K562 (cell line): ENCODE results near the gene VPS26A. TPM values are rescaled to one million over a fixed set of nuclear protein-coding genes. Genes with fewer than 3 reads are reported as not detected.

Experiments
- BMI1 ChIP-seq: fragments of 150-350 bp; IDR thresholded peaks from 2 replicates; pipeline ENCODE4 v1.6.1; 2014; ENCODE audit warnings: low read length
- BRF1 ChIP-seq: IDR thresholded peaks from 3 replicates; pipeline ENCODE4 v1.6.1; 2011; ENCODE audit warnings: borderline replicate concordance, mild to moderate bottlenecking; ENCODE audit not compliant: insufficient read length; ENCODE audit errors: extremely low read depth
- DEAF1 ChIP-seq: fragments of 450-650 bp; formaldehyde crosslinking; IDR thresholded peaks from 2 replicates; pipeline ENCODE4 v1.4.0; 2020; ENCODE audit warnings: mild to moderate bottlenecking, moderate library complexity
- E2F6 ChIP-seq, 2 experiments: IDR thresholded peaks; 2 replicates each; pipeline ENCODE4 v1.6.1; 2011; ENCODE audit warnings: borderline replicate concordance in 1 of 2, control low read depth in 1 of 2, low read depth in 1 of 2, low read length in 1 of 2, mild to moderate bottlenecking in 1 of 2, mixed read lengths in 1 of 2, moderate library complexity in 1 of 2; ENCODE audit not compliant: insufficient read depth in 1 of 2, insufficient read length in 1 of 2, poor library complexity in 1 of 2, severe bottlenecking in 1 of 2; ENCODE audit errors: extremely low read depth in 1 of 2
- FOXP4 ChIP-seq: sonication (generic); formaldehyde crosslinking; IDR thresholded peaks from 2 replicates; pipeline ENCODE4 v1.8.0; 2022; ENCODE audit warnings: mild to moderate bottlenecking, missing genetic modification reagents, borderline replicate concordance
- HES1 ChIP-seq: fragments of 450-650 bp; IDR thresholded peaks from 2 replicates; pipeline ENCODE4 v1.6.1; 2016; ENCODE audit warnings: low read depth, mild to moderate bottlenecking, moderate library complexity
- HNRNPL ChIP-seq: fragments of 200-400 bp; formaldehyde crosslinking; IDR thresholded peaks from 2 replicates; pipeline ENCODE4 v1.6.1; 2017; ENCODE audit warnings: low read depth, mild to moderate bottlenecking, low read length
- KLF16 ChIP-seq: IDR thresholded peaks from 2 replicates; pipeline ENCODE4 v1.6.1; 2016; ENCODE audit warnings: antibody characterized with exemption
- KLF6 ChIP-seq: fragments of 250-450 bp; sonication (Bioruptor Pico); IDR thresholded peaks from 2 replicates; pipeline ENCODE4 v1.4.0; 2020; ENCODE audit warnings: mild to moderate bottlenecking, moderate library complexity, borderline replicate concordance
- MAFK ChIP-seq: IDR thresholded peaks from 2 replicates; pipeline ENCODE4 v1.6.1; 2011; ENCODE audit warnings: low read length, improper control_type of control experiment
- SNAPC5 ChIP-seq: fragments of 250-450 bp; sonication (Bioruptor Pico); IDR thresholded peaks from 2 replicates; pipeline ENCODE4 v1.8.0; 2021; ENCODE audit warnings: moderate library complexity, mild to moderate bottlenecking, inconsistent platforms
- SNRNP70 ChIP-seq: fragments of 200-400 bp; formaldehyde crosslinking; optimal IDR thresholded peaks from 2 replicates; pipeline ENCODE3; 2017; ENCODE audit warnings: low read depth, low read length
- STAT5B ChIP-seq: fragments of 250-450 bp; sonication (Bioruptor Pico); IDR thresholded peaks from 2 replicates; pipeline ENCODE4 v1.8.0; 2021; ENCODE audit warnings: mild to moderate bottlenecking, inconsistent platforms
- TCFL5 ChIP-seq: fragments of 250-450 bp; sonication (Bioruptor Pico); conservative IDR thresholded peaks from 2 replicates; pipeline ENCODE4 v1.6.1; 2021; ENCODE audit warnings: mild to moderate bottlenecking, moderate library complexity, matching md5 sums
- TEAD1 ChIP-seq, 2 experiments: fragments of 450-650 bp in 1 of 2; sonication (generic) in 1 of 2; formaldehyde crosslinking; IDR thresholded peaks; 2 replicates each; pipeline versions ENCODE4 v1.4.0 to v1.8.0; 2020 to 2022; ENCODE audit warnings: mild to moderate bottlenecking in 2 of 2, missing genetic modification reagents in 1 of 2
- ZNF12 ChIP-seq: sonication (generic); formaldehyde crosslinking; IDR thresholded peaks from 2 replicates; pipeline ENCODE4 v1.4.0; 2020; ENCODE audit warnings: mild to moderate bottlenecking, missing genetic modification reagents
- ZNF282 ChIP-seq: sonication (generic); formaldehyde crosslinking; IDR thresholded peaks from 2 replicates; pipeline ENCODE4 v1.8.1; 2023; ENCODE audit warnings: missing genetic modification reagents
- ZNF354B ChIP-seq: fragments of 250-450 bp; sonication (Bioruptor Pico); IDR thresholded peaks from 2 replicates; pipeline ENCODE4 v1.4.0; 2020
- ZNF740 ChIP-seq, 3 experiments: fragments of 200-800 bp in 1 of 3; sonication (Bioruptor generic) in 1 of 3; sonication (generic) in 1 of 3; formaldehyde crosslinking in 1 of 3; IDR thresholded peaks; 2 replicates each; pipeline versions ENCODE4 v1.6.1 to v1.8.0; 2016 to 2022; ENCODE audit warnings: mild to moderate bottlenecking in 2 of 3, missing compliant biosample characterization in 2 of 3, missing genetic modification characterization in 2 of 3, missing genetic modification reagents in 1 of 3
- polyA plus RNA-seq, 8 experiments: library from polyadenylated mRNA; depleted of rRNA in 4 of 8; stranded (reverse) in 5 of 8; unstranded in 3 of 8; fragments of >200 nt; fragmentation: Nextera tagmentation in 2 of 8; fragmentation: Illumina TruSeq in 1 of 8; extraction: Ambion mirVana in 2 of 8; extraction: Trizol in 1 of 8; gene quantifications; 2 replicates each; pipeline versions ENCODE4 v1.2.1 to v1.2.3, GENCODE V29; 2011 to 2014; ENCODE audit warnings: inconsistent platforms in 1 of 8, missing spikeins in 1 of 8
- total RNA-seq, 7 experiments: library from RNA; depleted of rRNA in 6 of 7; stranded (reverse); fragments of >200 nt in 6 of 7; fragmentation: Illumina TruSeq in 2 of 7; extraction: Trizol in 2 of 7; gene quantifications; 2 replicates each; pipeline versions ENCODE4 v1.2.1 to v1.2.3, GENCODE V29; 2011 to 2021; ENCODE audit warnings: low replicate concordance in 1 of 7

VPS26A gene
- total and polyA plus RNA-seq, 9 of the 15 experiments (the other 6 are each of a cell fraction or from before 2014, with no cell fraction given): 47.1 to 137 (median 69.3) TPM

GRCh38 chr10:69215405-69216171 is 91.6 kb downstream of the VPS26A start (continued):
- TF ChIP-seq ZNF740 (CRISPR knock-in tag; IDR thresholded peaks at IDR 0.05) (no peak), ZNF740 (tag; IDR thresholded peaks at IDR 0.05) (no peak), STAT5B (CRISPR knock-in tag) (no peak), ZNF354B (CRISPR knock-in tag) (no peak), TEAD1 (CRISPR knock-in tag; IDR thresholded peaks at IDR 0.05) (no peak), TCFL5 (CRISPR knock-in tag) (no peak), FOXP4 (no peak), MAFK (peak; percentile 96), SNRNP70 (no peak), BMI1 (no peak), KLF6 (CRISPR knock-in tag) (0 out of 2 replicates have a peak, but pooled peaks have one; percentile 48), ZNF282 (CRISPR knock-in tag) (no peak), HNRNPL (no peak), KLF16 (no peak), DEAF1 (CRISPR knock-in tag) (no peak), E2F6 (IDR thresholded peaks at IDR 0.05; ENCODE audit: borderline replicate concordance in 1 of 2, extremely low read depth in 1 of 2, insufficient read depth in 1 of 2, insufficient read length in 1 of 2, low read depth in 1 of 2, low read length in 1 of 2, poor library complexity in 1 of 2, severe bottlenecking in 1 of 2) (no peak), HES1 (no peak), BRF1 (no peak), ZNF12 (CRISPR knock-in tag) (no peak), SNAPC5 (no peak)
